CD4-positive, alpha-beta T cell treated with Interleukin-1 beta for 1 hour (primary cell): ENCODE measurements around the gene PPY.
"Not testable (repeated sequence)": the region's sequence is repeated elsewhere in the genome, so short reads cannot be mapped to it uniquely, and the experiment has no call there.

Source experiments
- DNase-seq, 2 donors: peaks; one replicate each; pipeline ENCODE4 v3.0.0-alpha.2; 2020 to 2022

Gene PPY

GRCh38 chr17:43901861-43902589, 40.3 kb downstream of the PPY start:
- no peak for DNase-seq

- DNase-seq = no peak
Measured at GRCh38 chr17:43900858-43901754, 41.2 kb downstream of the PPY start.

- peak; percentile 84 to 85 for DNase-seq
Measured at GRCh38 chr17:43900183-43900857, 42.0 kb downstream of the PPY start.

- DNase-seq = no peak
Measured at GRCh38 chr17:43898446-43898845, 43.8 kb downstream of the PPY start.

- no peak for DNase-seq
Measured at GRCh38 chr17:43897831-43898230, 44.4 kb downstream of the PPY start.

- not testable (repeated sequence) for DNase-seq
Measured at GRCh38 chr17:43894494-43894893, 47.8 kb downstream of the PPY start.

GRCh38 chr17:43892647-43892952, 49.7 kb downstream of the PPY start:
- no peak for DNase-seq

GRCh38 chr17:43891851-43892646, 50.2 kb downstream of the PPY start:
- no peak for DNase-seq
